ENCODE data around the gene WDR45. TPM values are rescaled to one million over a fixed set of nuclear protein-coding genes. Genes with fewer than 3 reads are reported as not detected.

WDR45 gene
- total and polyA plus RNA-seq, 2 of the 13 experiments (the other 11 are each of a cell fraction or from before 2014, with no cell fraction given), result 16.4 to 65.5 TPM

GRCh38 chrX:49040376-49040955, 39.2 kb downstream of the WDR45 start:
- Histone ChIP-seq H3K79me2 (ENCODE audit: insufficient read depth, low read length) (peaks cover 20% of the 10 kb centered on the region), H3K36me3 (replicated peaks in 1 of 2; ENCODE audit: control insufficient read depth in 1 of 2, insufficient read depth in 2 of 2, low read length in 2 of 2) (peaks cover 4 to 12% of the 10 kb centered on the region in 2 experiments; a peak in 3 of 5 replicates), H3K27ac (ENCODE audit: extremely low read length, insufficient read depth, low read length) (peak overlapping the region; percentile 73), H2AFZ (ENCODE audit: low read length) (no peak overlapping the region), H3K27me3 (ENCODE audit: control insufficient read depth in 1 of 2, insufficient read depth in 2 of 2, low read length in 2 of 2) (no peaks in the 10 kb centered on the region; a peak in 1 of 5 replicates), H3K4me3 (replicated peaks in 1 of 3; ENCODE audit: insufficient read depth in 1 of 3, low read depth in 2 of 3, low read length in 3 of 3) (peak overlapping the region in 2 of 3 experiments; percentile 36 to 40; a peak in 5 of 6 replicates), H3K4me2 (ENCODE audit: low read depth, low read length) (peak overlapping the region; percentile 71), H3K4me1 (ENCODE audit: insufficient read depth, low read length) (peaks cover 44% of the 10 kb centered on the region), H3K9ac (ENCODE audit: insufficient read depth, low read depth, low read length) (peak overlapping the region; percentile 47), H4K20me1 (ENCODE audit: insufficient read depth, low read length) (no peaks in the 10 kb centered on the region), H3K9me3 (ENCODE audit: low read length) (no peaks in the 10 kb centered on the region)
- CTCF ChIA-PET (ENCODE audit: low intra/inter-chr PET ratio, low total read pairs), result no interaction called here
- in situ Hi-C loops (cut with HindIII; ENCODE audit: extremely low pct_ligation_motif_present, low pct_unique_long_range_greater_than_20kb) (no loop called here), intact Hi-C loops (cut with micrococcal nuclease; ENCODE audit: unreplicated experiment) (loop anchor here (5.0 kb wide), 1 partner anchor 83 kb away; the partner anchor contains the start of gene OTUD5)
- TF ChIP-seq SALL1 (CRISPR knock-in tag; IDR thresholded peaks at IDR 0.05), result 0 out of 2 replicates have a peak, but pooled peaks have one; percentile 8
- TF ChIP-seq TEAD3 (CRISPR knock-in tag; optimal IDR thresholded peaks at IDR 0.05; ENCODE audit: borderline replicate concordance), result peak; percentile 24
- peak; percentile 28; the same call in 1 of the 2 replicates for TF ChIP-seq SAP130 (CRISPR knock-in tag; IDR thresholded peaks at IDR 0.05; ENCODE audit: low read depth)
- no peak for TF ChIP-seq PRMT3 (CRISPR knock-in tag; IDR thresholded peaks at IDR 0.05; ENCODE audit: borderline replicate concordance, low read depth)
- 16% methylated on average over 4 of the region's 7 CpGs for WGBS (ENCODE audit: low lambda C conversion rate)
- no peak for FAIRE-seq
- ATAC-seq, result no peak
- DNase-seq (ENCODE audit: low spot score), result no peak
- BruUV-seq (replicated peaks), result no TSS peak
- POLR2A ChIA-PET, result interaction anchor here (1.0 to 1.5 kb wide), 4 partner anchors 13 to 99 kb away, joined by 4 to 6 read pairs (median 4); partner anchors contain the start of gene OTUD5

- H3K27ac ChIP-seq (ENCODE audit: extremely low read length, insufficient read depth, low read length), result peak overlapping the region; percentile 73
- no peaks in the 10 kb centered on the region for H3K9me3 ChIP-seq (ENCODE audit: low read length)
- no peak overlapping the region for H2AFZ ChIP-seq (ENCODE audit: low read length)
- no peaks in the 10 kb centered on the region for H4K20me1 ChIP-seq (ENCODE audit: insufficient read depth, low read length)
- peak overlapping the region; percentile 47 for H3K9ac ChIP-seq (ENCODE audit: insufficient read depth, low read depth, low read length)
- FAIRE-seq (peak; percentile 93), DNase-seq (ENCODE audit: low spot score) (peak; percentile 82), ATAC-seq (peak; percentile 33)
- 0% methylated on average over 4 of the region's 9 CpGs for WGBS (ENCODE audit: low lambda C conversion rate)
- peaks cover 44% of the 10 kb centered on the region for H3K4me1 ChIP-seq (ENCODE audit: insufficient read depth, low read length)
- ChIA-PET CTCF (ENCODE audit: low intra/inter-chr PET ratio, low total read pairs) (no interaction called here), POLR2A (interaction anchor here (0.7 to 1.5 kb wide), 6 partner anchors 12 to 98 kb away, joined by 3 to 6 read pairs (median 4); partner anchors contain the start of genes GRIPAP1 and OTUD5)
- H3K79me2 ChIP-seq (ENCODE audit: insufficient read depth, low read length), result peaks cover 20% of the 10 kb centered on the region
- in situ Hi-C loops (cut with HindIII; ENCODE audit: extremely low pct_ligation_motif_present, low pct_unique_long_range_greater_than_20kb) (no loop called here), intact Hi-C loops (cut with micrococcal nuclease; ENCODE audit: unreplicated experiment) (loop anchor here (5.0 kb wide), 1 partner anchor 82 kb away; the partner anchor contains the start of gene OTUD5)
- BruUV-seq (replicated peaks), result no TSS peak
- H3K27me3 ChIP-seq (ENCODE audit: control insufficient read depth in 1 of 2, insufficient read depth in 2 of 2, low read length in 2 of 2), result no peaks in the 10 kb centered on the region; a peak in 1 of 5 replicates
- peaks cover 4 to 12% of the 10 kb centered on the region in 2 experiments; a peak in 3 of 5 replicates for H3K36me3 ChIP-seq (replicated peaks in 1 of 2; ENCODE audit: control insufficient read depth in 1 of 2, insufficient read depth in 2 of 2, low read length in 2 of 2)
- H3K4me3 ChIP-seq (replicated peaks in 1 of 3; ENCODE audit: insufficient read depth in 1 of 3, low read depth in 2 of 3, low read length in 3 of 3), result peak overlapping the region in 2 of 3 experiments; percentile 36 to 40; a peak in 5 of 6 replicates
- peak overlapping the region; percentile 71 for H3K4me2 ChIP-seq (ENCODE audit: low read depth, low read length)
- 0 out of 2 replicates have a peak, but pooled peaks have one; percentile 20 for TF ChIP-seq GATAD2A (CRISPR knock-in tag; IDR thresholded peaks at IDR 0.05)
- TF ChIP-seq MAFG (CRISPR knock-in tag; IDR thresholded peaks at IDR 0.05), result peak; percentile 86
- TF ChIP-seq SNRNP70 (IDR thresholded peaks at IDR 0.05; ENCODE audit: low read depth, low read length), result no peak
- TF ChIP-seq GMEB2 (CRISPR knock-in tag; IDR thresholded peaks at IDR 0.05; ENCODE audit: low read depth), result no peak
- no peak for TF ChIP-seq RFX3 (CRISPR knock-in tag; IDR thresholded peaks at IDR 0.05)
- peak; percentile 42; the same call in 1 of the 2 replicates for TF ChIP-seq MAZ (IDR thresholded peaks at IDR 0.05; ENCODE audit: borderline replicate concordance, low read depth, low read length)
- TF ChIP-seq MAZ (CRISPR knock-in tag; IDR thresholded peaks at IDR 0.05; ENCODE audit: low read depth), result no peak
- no peak for TF ChIP-seq ZNF598 (CRISPR knock-in tag; IDR thresholded peaks at IDR 0.05; ENCODE audit: borderline replicate concordance)
- peak; percentile 76 for TF ChIP-seq CEBPG (CRISPR knock-in tag; IDR thresholded peaks at IDR 0.05)
- no peak for TF ChIP-seq NFYC (CRISPR knock-in tag; IDR thresholded peaks at IDR 0.05)
- peak in 1 of 2 experiments; percentile 38; a peak in 1 of 4 replicates for TF ChIP-seq EP300 (IDR thresholded peaks at IDR 0.05; ENCODE audit: low read depth in 2 of 2, low read length in 2 of 2)
- no peak for TF ChIP-seq EP300 (CRISPR knock-in tag; IDR thresholded peaks at IDR 0.05; ENCODE audit: borderline replicate concordance)
- no peak for TF ChIP-seq HNRNPL (IDR thresholded peaks at IDR 0.05; ENCODE audit: low read depth, low read length)
These were observed 39.9 kb downstream of the WDR45 start for GRCh38 chrX:49039598-49040375.
